ENCODE data around the gene COLQ. TPM values are rescaled to one million over a fixed set of nuclear protein-coding genes. Genes with fewer than 3 reads are reported as not detected.

The COLQ gene
- total RNA-seq, 1 experiment from 2014 or later: 1.9 TPM

- no TSS peak for BruUV-seq (replicated peaks)
- H3K4me3 ChIP-seq (replicated peaks in 1 of 2; ENCODE audit: low read depth in 1 of 2, low read length in 2 of 2): no peak overlapping the region
- no peaks in the 10 kb centered on the region for H3K9me3 ChIP-seq (ENCODE audit: control insufficient read depth in 1 of 2, insufficient read depth in 1 of 2, low read depth in 1 of 2, low read length in 2 of 2)
- no peaks in the 10 kb centered on the region for H3K36me3 ChIP-seq (ENCODE audit: control insufficient read depth in 1 of 2, insufficient read depth in 2 of 2, low read length in 2 of 2)
- intact Hi-C loops (cut with micrococcal nuclease): no loop called here
- ChIA-PET RAD21 (ENCODE audit: low non-redundant PET in 1 of 2, low total read pairs in 2 of 2, uncharacterized antibody in 2 of 2, unreplicated experiment in 2 of 2) (no interaction called here), POLR2A (no interaction called here), CTCF (no interaction called here)
- TF ChIP-seq YY1 (IDR thresholded peaks at IDR 0.05; ENCODE audit: extremely low read depth, insufficient replicate concordance, low read depth, low read length) (no peak), CEBPB (IDR thresholded peaks at IDR 0.05; ENCODE audit: low read depth) (no peak), POLR2A (IDR thresholded peaks at IDR 0.05; ENCODE audit: borderline replicate concordance, extremely low read depth, insufficient read depth, insufficient read length) (no peak), ELF1 (IDR thresholded peaks at IDR 0.05; ENCODE audit: borderline replicate concordance, low read depth) (no peak), SP1 (IDR thresholded peaks at IDR 0.05; ENCODE audit: low read depth) (no peak), ZNF274 (IDR thresholded peaks at IDR 0.05; ENCODE audit: low read depth, low read length) (no peak), SRF (IDR thresholded peaks at IDR 0.05; ENCODE audit: low read depth) (no peak), EZH2 (IDR thresholded peaks at IDR 0.05) (no peak), FOSL1 (IDR thresholded peaks at IDR 0.05; ENCODE audit: low read depth) (no peak)
- TF ChIP-seq, protein P1, sequence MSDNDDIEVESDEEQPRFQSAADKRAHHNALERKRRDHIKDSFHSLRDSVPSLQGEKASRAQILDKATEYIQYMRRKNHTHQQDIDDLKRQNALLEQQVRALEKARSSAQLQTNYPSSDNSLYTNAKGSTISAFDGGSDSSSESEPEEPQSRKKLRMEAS (IDR thresholded peaks at IDR 0.05): no peak
- TF ChIP-seq, protein P2, sequence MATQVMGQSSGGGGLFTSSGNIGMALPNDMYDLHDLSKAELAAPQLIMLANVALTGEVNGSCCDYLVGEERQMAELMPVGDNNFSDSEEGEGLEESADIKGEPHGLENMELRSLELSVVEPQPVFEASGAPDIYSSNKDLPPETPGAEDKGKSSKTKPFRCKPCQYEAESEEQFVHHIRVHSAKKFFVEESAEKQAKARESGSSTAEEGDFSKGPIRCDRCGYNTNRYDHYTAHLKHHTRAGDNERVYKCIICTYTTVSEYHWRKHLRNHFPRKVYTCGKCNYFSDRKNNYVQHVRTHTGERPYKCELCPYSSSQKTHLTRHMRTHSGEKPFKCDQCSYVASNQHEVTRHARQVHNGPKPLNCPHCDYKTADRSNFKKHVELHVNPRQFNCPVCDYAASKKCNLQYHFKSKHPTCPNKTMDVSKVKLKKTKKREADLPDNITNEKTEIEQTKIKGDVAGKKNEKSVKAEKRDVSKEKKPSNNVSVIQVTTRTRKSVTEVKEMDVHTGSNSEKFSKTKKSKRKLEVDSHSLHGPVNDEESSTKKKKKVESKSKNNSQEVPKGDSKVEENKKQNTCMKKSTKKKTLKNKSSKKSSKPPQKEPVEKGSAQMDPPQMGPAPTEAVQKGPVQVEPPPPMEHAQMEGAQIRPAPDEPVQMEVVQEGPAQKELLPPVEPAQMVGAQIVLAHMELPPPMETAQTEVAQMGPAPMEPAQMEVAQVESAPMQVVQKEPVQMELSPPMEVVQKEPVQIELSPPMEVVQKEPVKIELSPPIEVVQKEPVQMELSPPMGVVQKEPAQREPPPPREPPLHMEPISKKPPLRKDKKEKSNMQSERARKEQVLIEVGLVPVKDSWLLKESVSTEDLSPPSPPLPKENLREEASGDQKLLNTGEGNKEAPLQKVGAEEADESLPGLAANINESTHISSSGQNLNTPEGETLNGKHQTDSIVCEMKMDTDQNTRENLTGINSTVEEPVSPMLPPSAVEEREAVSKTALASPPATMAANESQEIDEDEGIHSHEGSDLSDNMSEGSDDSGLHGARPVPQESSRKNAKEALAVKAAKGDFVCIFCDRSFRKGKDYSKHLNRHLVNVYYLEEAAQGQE (IDR thresholded peaks at IDR 0.05; ENCODE audit: low read depth): no peak
- H3K27me3 ChIP-seq (ENCODE audit: insufficient read depth, low read length): no peaks in the 10 kb centered on the region
- no peaks in the 10 kb centered on the region for H3K4me1 ChIP-seq (ENCODE audit: control insufficient read depth in 1 of 2, insufficient read depth in 2 of 2, low read length in 2 of 2)
- no peak overlapping the region for H2AFZ ChIP-seq (ENCODE audit: low read depth, low read length, poor library complexity, severe bottlenecking)
- no peak overlapping the region for H3K9ac ChIP-seq (ENCODE audit: low read length)
- no peak overlapping the region for H3K27ac ChIP-seq (ENCODE audit: low read depth, low read length)
- H3K79me2 ChIP-seq (ENCODE audit: insufficient read depth, low read length): no peaks in the 10 kb centered on the region
- ATAC-seq (no peak), DNase-seq (ENCODE audit: low read depth, low spot score) (no peak)
- H3K4me2 ChIP-seq (ENCODE audit: low read length): no peak overlapping the region
- no peaks in the 10 kb centered on the region for H4K20me1 ChIP-seq (ENCODE audit: insufficient read depth)
- H3K9me2 ChIP-seq (ENCODE audit: insufficient read depth): no peaks in the 10 kb centered on the region
Measured at GRCh38 chr3:15452156-15452555, 69.3 kb downstream of the COLQ start.
